Nephron (organoid): ENCODE measurements around the gene WBP1L.
"Not testable (repeated sequence)": the region's sequence is repeated elsewhere in the genome, so short reads cannot be mapped to it uniquely, and the experiment has no call there.

Experiments used
- H3K27ac Mint-ChIP-seq, 3 experiments: 2 replicates each; pipeline ENCODE4 v1.8.0; 2020; ENCODE audit warnings: mixed read lengths in 3 of 3, mild to moderate bottlenecking in 2 of 3, moderate library complexity in 1 of 3
- H3K27me3 Mint-ChIP-seq: 2 replicates; pipeline ENCODE4 v1.8.0; 2021; ENCODE audit warnings: low read depth, mild to moderate bottlenecking, moderate library complexity, mixed read lengths
- H3K36me3 Mint-ChIP-seq: 2 replicates; pipeline ENCODE4 v1.8.0; 2020; ENCODE audit warnings: low read depth, mixed read lengths
- H3K4me1 Mint-ChIP-seq: 2 replicates; pipeline ENCODE4 v1.8.0; 2020; ENCODE audit warnings: mixed read lengths
- H3K4me3 Mint-ChIP-seq, 3 experiments: 2 replicates each; pipeline ENCODE4 v1.8.0; 2020; ENCODE audit warnings: mild to moderate bottlenecking in 3 of 3, mixed read lengths in 3 of 3, moderate library complexity in 2 of 3
- H3K9me3 Mint-ChIP-seq: 2 replicates; pipeline ENCODE4 v1.8.0; 2020; ENCODE audit warnings: mixed read lengths
- TF ChIP-seq, protein P1 (sequence below), 3 experiments: fragments of 200-600 bp; sonication (generic); IDR thresholded peaks; one replicate each; pipeline ENCODE4 v1.5.0; 2021; ENCODE audit warnings: antibody characterized with exemption in 3 of 3; ENCODE audit not compliant: unreplicated experiment in 3 of 3

The WBP1L gene

DNA sequence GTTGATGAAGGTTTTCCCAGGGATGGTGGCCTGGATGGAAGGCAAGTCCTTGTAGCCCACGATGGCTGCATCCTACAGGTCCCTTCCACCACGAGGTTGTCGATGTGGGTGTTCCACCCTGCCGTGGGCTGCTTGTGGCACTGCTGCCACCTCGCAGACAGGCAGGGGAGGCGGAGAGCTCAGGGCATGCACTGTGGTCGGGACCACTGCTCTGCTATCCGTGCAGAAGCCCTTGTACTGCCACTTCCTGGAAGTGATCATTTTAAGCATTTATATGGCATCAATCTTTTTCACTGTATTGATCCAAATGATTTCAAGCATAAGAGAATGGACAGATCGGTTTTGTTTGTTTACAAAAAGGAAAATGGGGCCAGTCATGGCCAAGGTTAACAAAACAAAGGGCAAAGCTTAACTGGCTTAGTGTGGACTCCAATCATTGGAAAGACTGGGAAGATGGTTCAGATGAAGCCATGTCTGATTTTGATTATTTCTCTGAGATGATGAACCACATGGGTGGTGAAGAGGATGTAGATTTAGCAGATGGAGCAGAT, 101.7 kb downstream of the WBP1L start:
- no peaks in the 10 kb centered on the region for H3K36me3 Mint-ChIP-seq
- H3K27ac Mint-ChIP-seq: no peak overlapping the region
- peaks cover 12% of the 10 kb centered on the region for H3K9me3 Mint-ChIP-seq
- TF ChIP-seq, protein P1, sequence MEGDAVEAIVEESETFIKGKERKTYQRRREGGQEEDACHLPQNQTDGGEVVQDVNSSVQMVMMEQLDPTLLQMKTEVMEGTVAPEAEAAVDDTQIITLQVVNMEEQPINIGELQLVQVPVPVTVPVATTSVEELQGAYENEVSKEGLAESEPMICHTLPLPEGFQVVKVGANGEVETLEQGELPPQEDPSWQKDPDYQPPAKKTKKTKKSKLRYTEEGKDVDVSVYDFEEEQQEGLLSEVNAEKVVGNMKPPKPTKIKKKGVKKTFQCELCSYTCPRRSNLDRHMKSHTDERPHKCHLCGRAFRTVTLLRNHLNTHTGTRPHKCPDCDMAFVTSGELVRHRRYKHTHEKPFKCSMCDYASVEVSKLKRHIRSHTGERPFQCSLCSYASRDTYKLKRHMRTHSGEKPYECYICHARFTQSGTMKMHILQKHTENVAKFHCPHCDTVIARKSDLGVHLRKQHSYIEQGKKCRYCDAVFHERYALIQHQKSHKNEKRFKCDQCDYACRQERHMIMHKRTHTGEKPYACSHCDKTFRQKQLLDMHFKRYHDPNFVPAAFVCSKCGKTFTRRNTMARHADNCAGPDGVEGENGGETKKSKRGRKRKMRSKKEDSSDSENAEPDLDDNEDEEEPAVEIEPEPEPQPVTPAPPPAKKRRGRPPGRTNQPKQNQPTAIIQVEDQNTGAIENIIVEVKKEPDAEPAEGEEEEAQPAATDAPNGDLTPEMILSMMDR (IDR thresholded peaks at IDR 0.05; ENCODE audit: unreplicated experiment in 3 of 3): no peak
- H3K4me1 Mint-ChIP-seq: no peaks in the 10 kb centered on the region
- no peak overlapping the region for H3K4me3 Mint-ChIP-seq
- peaks cover 7% of the 10 kb centered on the region for H3K27me3 Mint-ChIP-seq

DNA sequence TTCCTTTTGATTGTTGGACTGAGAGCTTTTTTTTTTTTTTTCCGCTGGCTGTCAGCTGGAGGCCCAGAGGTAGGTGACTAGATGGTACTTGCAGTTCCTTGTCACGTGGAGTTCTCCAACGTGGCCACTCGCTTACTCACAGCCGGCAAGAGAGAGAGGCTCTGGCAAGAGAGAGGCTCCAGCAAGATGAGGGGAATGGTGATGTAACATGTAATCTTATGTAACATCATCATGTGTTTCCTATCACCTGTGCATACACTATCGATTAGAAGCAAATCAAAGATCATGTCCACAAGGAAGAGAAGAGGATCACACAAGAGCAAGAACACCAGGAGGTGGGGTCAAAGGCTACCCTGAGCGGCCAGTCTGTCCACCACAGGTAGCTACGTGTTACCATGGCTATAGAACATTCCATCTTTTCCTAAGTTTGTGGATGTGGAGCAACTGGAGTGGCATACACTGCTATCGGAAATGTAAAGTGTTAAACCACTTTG, 106.3 kb downstream of the WBP1L start:
- H3K36me3 Mint-ChIP-seq: no peaks in the 10 kb centered on the region
- TF ChIP-seq, protein P1 (IDR thresholded peaks at IDR 0.05; ENCODE audit: unreplicated experiment in 3 of 3): no peak
- H3K27me3 Mint-ChIP-seq: peaks cover 3% of the 10 kb centered on the region
- peaks cover 9% of the 10 kb centered on the region for H3K4me1 Mint-ChIP-seq
- H3K4me3 Mint-ChIP-seq: no peak overlapping the region
- no peaks in the 10 kb centered on the region for H3K9me3 Mint-ChIP-seq
- no peak overlapping the region for H3K27ac Mint-ChIP-seq

DNA sequence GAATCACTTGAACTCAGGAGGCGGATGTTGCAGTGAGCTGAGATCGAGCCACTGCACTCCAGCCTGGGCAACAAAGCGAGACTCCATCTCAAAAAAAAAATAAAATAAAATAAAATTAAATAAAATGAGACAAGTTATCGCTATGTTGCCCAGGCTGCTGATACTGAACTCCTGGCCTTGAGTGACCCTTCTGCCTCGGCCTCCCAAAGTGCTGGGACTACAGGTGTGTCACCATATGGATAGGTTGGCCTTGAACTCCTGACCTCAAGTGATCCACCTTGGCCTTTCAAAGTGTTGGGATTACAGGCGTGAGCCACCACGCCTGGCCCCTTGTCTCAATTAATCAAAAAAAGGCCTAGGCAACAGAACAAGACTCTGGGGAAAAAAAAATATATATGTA, 109.5 kb downstream of the WBP1L start:
- H3K4me1 Mint-ChIP-seq: peaks cover 16% of the 10 kb centered on the region
- not testable (repeated sequence) for H3K36me3 Mint-ChIP-seq, H3K4me3 Mint-ChIP-seq, H3K27ac Mint-ChIP-seq, H3K9me3 Mint-ChIP-seq, H3K27me3 Mint-ChIP-seq

DNA sequence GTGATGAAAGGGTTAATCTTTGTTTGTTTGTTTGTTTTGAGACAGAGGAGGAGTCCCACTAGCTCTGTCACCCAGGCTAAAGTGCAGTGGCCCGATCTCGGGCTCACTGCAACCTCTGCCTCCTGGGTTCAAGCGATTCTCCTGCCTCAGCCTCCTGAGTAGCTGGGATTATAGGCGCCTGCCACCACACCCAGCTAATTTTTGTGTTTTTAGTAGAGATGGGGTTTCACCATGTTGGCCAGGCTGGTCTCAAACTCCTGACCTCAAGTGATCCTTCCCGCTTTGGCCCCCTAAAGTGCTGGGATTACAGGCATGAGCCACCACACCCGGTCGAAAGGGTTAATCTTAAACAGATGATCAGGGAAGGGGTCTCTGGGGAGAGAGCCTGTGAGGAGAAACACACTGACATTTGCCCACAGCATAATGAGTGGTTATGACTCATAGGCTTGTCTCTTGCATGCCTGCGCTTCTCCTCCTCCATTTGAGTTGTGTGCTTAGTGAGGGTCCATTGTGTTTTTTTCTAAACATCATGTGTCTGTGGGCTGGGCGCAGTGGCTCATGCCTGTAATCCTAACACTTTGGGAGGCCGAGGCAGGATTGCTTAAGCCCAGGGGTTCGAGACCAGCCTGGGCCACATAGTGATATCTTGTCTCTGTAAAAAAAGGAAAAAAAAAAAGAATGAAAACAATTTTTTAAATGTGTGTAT, 112.1 kb downstream of the WBP1L start:
- H3K36me3 Mint-ChIP-seq, H3K27me3 Mint-ChIP-seq, H3K9me3 Mint-ChIP-seq: not testable (repeated sequence)
- Mint-ChIP-seq H3K4me3 (peak overlapping the region; percentile 67 to 80 (median 79)), H3K4me1 (peaks cover 26% of the 10 kb centered on the region), H3K27ac (peak overlapping the region in 1 of 3 experiments; percentile 19)

DNA sequence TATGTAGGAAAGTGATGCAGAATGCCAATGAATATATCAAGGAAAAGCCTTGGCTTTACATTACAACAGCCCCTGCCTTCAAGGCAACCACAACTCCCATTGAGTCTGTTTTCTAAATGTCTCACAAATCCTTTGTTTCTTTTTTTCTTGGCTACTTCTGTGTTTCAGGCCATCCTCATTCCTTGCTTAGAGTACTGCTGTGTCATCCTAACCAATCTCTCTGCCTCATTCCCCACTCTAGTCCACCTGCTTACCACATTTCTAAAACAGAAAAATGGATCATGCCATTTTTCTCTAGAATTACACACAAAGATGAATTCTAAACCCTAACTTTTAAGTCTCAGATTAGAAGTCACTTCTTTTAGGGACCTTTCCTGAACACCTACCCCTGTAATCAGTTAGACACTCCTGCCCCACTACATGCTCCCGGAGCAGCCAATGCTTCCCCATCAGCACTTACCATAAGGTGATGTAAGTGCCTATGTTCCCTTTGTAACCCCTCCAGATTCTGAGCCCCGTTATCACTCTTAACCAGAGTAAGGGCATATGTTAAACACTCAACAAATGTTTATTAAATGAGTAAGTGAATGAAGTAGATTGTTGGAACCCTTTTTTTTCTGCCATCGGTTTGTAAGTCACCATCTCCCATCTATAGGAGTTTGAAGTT, 113.1 kb downstream of the WBP1L start:
- Mint-ChIP-seq H3K27me3 (no peaks in the 10 kb centered on the region), H3K36me3 (peaks cover 9% of the 10 kb centered on the region), H3K4me3 (peak overlapping the region; percentile 18 to 58 (median 54)), H3K27ac (peak overlapping the region in 2 of 3 experiments; percentile 19 to 33), H3K4me1 (peaks cover 26% of the 10 kb centered on the region), H3K9me3 (no peaks in the 10 kb centered on the region)
- TF ChIP-seq, protein P1 (IDR thresholded peaks at IDR 0.05; ENCODE audit: unreplicated experiment in 3 of 3): no peak

DNA sequence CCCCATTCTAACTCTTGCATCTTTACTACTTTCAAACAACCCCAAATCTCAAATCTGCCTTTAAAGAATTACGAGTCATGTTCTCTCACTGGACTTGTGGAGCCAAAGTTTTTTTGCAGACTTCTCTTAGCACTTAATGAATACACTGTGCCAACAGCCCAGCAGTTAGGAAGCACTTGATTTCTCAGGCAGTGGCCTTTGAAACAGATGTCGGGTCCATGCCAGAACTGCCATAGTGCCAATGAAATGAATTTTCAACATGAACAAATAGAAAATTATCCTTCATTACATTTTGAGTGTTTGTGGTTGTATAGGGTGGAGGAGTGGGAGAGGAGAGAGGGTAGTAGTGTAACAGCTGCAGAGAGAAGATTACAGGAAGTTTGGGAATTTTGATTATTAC, 116.2 kb downstream of the WBP1L start:
- no peaks in the 10 kb centered on the region for H3K9me3 Mint-ChIP-seq
- H3K4me1 Mint-ChIP-seq: peaks cover 17% of the 10 kb centered on the region
- TF ChIP-seq, protein P1 (IDR thresholded peaks at IDR 0.05; ENCODE audit: unreplicated experiment in 3 of 3): no peak
- no peaks in the 10 kb centered on the region for H3K27me3 Mint-ChIP-seq
- H3K36me3 Mint-ChIP-seq: peaks cover 19% of the 10 kb centered on the region
- H3K4me3 Mint-ChIP-seq: no peak overlapping the region
- H3K27ac Mint-ChIP-seq: peak overlapping the region; percentile 3 to 29 (median 3)
